ENCODE results near the gene FOXP1. TPM values are rescaled to one million over a fixed set of nuclear protein-coding genes. Genes with fewer than 3 reads are reported as not detected.

The FOXP1 gene
- total RNA-seq, 1 donor from 2014 or later: 26.1 TPM

- no peak overlapping the region for H3K4me3 ChIP-seq (ENCODE audit: low read depth, low read length)
- no peak for DNase-seq (ENCODE audit: low read depth)
- TF ChIP-seq CTCF (conservative IDR thresholded peaks at IDR 0.05; ENCODE audit: low read depth, low read length): no peak
Measured at GRCh38 chr3:71109241-71109976, 474.1 kb downstream of the FOXP1 start.

- TF ChIP-seq CTCF (conservative IDR thresholded peaks at IDR 0.05; ENCODE audit: low read depth, low read length): no peak
- no peak overlapping the region for H3K4me3 ChIP-seq (ENCODE audit: low read depth, low read length)
- no peak for DNase-seq (ENCODE audit: low read depth)
Measured at GRCh38 chr3:71107926-71108325, 475.6 kb downstream of the FOXP1 start.

GRCh38 chr3:71104976-71105375, 478.6 kb downstream of the FOXP1 start:
- H3K4me3 ChIP-seq (ENCODE audit: low read depth, low read length): no peak overlapping the region
- TF ChIP-seq CTCF (conservative IDR thresholded peaks at IDR 0.05; ENCODE audit: low read depth, low read length): no peak
- DNase-seq (ENCODE audit: low read depth): no peak

GRCh38 chr3:71104556-71104955, 479.0 kb downstream of the FOXP1 start:
- DNase-seq (ENCODE audit: low read depth): no peak
- TF ChIP-seq CTCF (conservative IDR thresholded peaks at IDR 0.05; ENCODE audit: low read depth, low read length): no peak
- no peak overlapping the region for H3K4me3 ChIP-seq (ENCODE audit: low read depth, low read length)

GRCh38 chr3:71104121-71104541, 479.4 kb downstream of the FOXP1 start:
- H3K4me3 ChIP-seq (ENCODE audit: low read depth, low read length): no peak overlapping the region
- DNase-seq (ENCODE audit: low read depth): no peak
- no peak for TF ChIP-seq CTCF (conservative IDR thresholded peaks at IDR 0.05; ENCODE audit: low read depth, low read length)

GRCh38 chr3:71103430-71103921, 480.1 kb downstream of the FOXP1 start:
- no peak for TF ChIP-seq CTCF (conservative IDR thresholded peaks at IDR 0.05; ENCODE audit: low read depth, low read length)
- no peak for DNase-seq (ENCODE audit: low read depth)
- no peak overlapping the region for H3K4me3 ChIP-seq (ENCODE audit: low read depth, low read length)
